B cell (primary cell): ENCODE results near the gene SEMA3B. TPM values are rescaled to one million over a fixed set of nuclear protein-coding genes. Genes with fewer than 3 reads are reported as not detected.

Experiments
- ATAC-seq: fragments of 200-7000 bp; cut with Tn5 transposase; one replicate; pipeline ENCODE4 v1.10.0; 2021; ENCODE audit warnings: low read depth, mild to moderate bottlenecking, moderate number of reproducible peaks, moderate library complexity
- CTCF ChIA-PET: fragments of 350-600 bp; sonication (Branson Sonifier 250); formaldehyde crosslinking; loops from one replicate; lab custom pipeline; 2021; ENCODE audit warnings: antibody characterized with exemption, inconsistent platforms; lab: Charles Lee
- POLR2A ChIA-PET: fragments of 350-600 bp; sonication (Branson Sonifier 250); formaldehyde crosslinking; loops from one replicate; lab custom pipeline; 2021; ENCODE audit warnings: antibody characterized with exemption; lab: Charles Lee
- DNase-seq: peaks from one replicate; pipeline ENCODE4 v3.0.0; 2013
- H2AFZ ChIP-seq: 2 replicates; pipeline ENCODE4 v1.6.1; 2012; ENCODE audit warnings: mild to moderate bottlenecking, low read depth, low read length; ENCODE audit not compliant: insufficient read depth, poor library complexity, severe bottlenecking
- H3K27ac ChIP-seq, 2 donors: 1 replicate in 1 of 2; 2 replicates in 1 of 2; pipeline ENCODE4 v1.5.1; 2012 to 2013; ENCODE audit warnings: low read length in 2 of 2, mild to moderate bottlenecking in 2 of 2, moderate library complexity in 1 of 2
- H3K27me3 ChIP-seq, 4 experiments: fragments of 200-600 bp in 1 of 4; sonication (generic) in 1 of 4; replicated peaks in 1 of 4; 1 replicate in 2 of 4; 2 replicates in 2 of 4; pipeline versions ENCODE4 v1.6.1 to v1.7.0; 2013 to 2016; ENCODE audit warnings: low read length in 3 of 4, mild to moderate bottlenecking in 2 of 4, mixed read lengths in 1 of 4, moderate library complexity in 1 of 4; ENCODE audit not compliant: insufficient read depth in 4 of 4, control insufficient read depth in 3 of 4; ENCODE audit errors: control extremely low read depth in 1 of 4
- H3K36me3 ChIP-seq, 2 experiments: replicated peaks in 1 of 2; 1 replicate in 1 of 2; 2 replicates in 1 of 2; pipeline versions ENCODE4 v1.6.1 to v1.7.1; 2013; ENCODE audit warnings: low read length in 1 of 2; ENCODE audit not compliant: insufficient read depth in 2 of 2, control insufficient read depth in 1 of 2; ENCODE audit errors: control extremely low read depth in 1 of 2, extremely low read depth in 1 of 2
- H3K4me1 ChIP-seq, 2 donors: fragments of 200-600 bp in 1 of 2; sonication (generic) in 1 of 2; 1 replicate in 1 of 2; 2 replicates in 1 of 2; pipeline versions ENCODE4 v1.5.1 to v1.6.1; 2013 to 2017; ENCODE audit warnings: low read length in 2 of 2; ENCODE audit not compliant: control insufficient read depth in 2 of 2, insufficient read depth in 2 of 2
- H3K4me2 ChIP-seq: replicated peaks from 2 replicates; pipeline ENCODE3; 2012; ENCODE audit warnings: mild to moderate bottlenecking, low read depth, low read length; ENCODE audit not compliant: poor library complexity, severe bottlenecking
- H3K4me3 ChIP-seq, 5 experiments: fragments of 200-600 bp in 1 of 5; sonication (generic) in 1 of 5; 1 replicate in 3 of 5; 2 replicates in 2 of 5; pipeline versions ENCODE4 v1.5.1 to v1.7.0; 2011 to 2016; ENCODE audit warnings: low read length in 4 of 5, mild to moderate bottlenecking in 4 of 5, low read depth in 2 of 5, control low read depth in 1 of 5, moderate library complexity in 1 of 5; ENCODE audit not compliant: insufficient read depth in 1 of 5; ENCODE audit errors: control extremely low read depth in 1 of 5, extremely low read depth in 1 of 5
- H3K79me2 ChIP-seq: fragments of 200-600 bp; sonication (generic); one replicate; pipeline ENCODE4 v1.6.0; 2016; ENCODE audit warnings: low read length; ENCODE audit not compliant: control insufficient read depth, insufficient read depth
- H3K9ac ChIP-seq: fragments of 200-600 bp; sonication (generic); 2 replicates; pipeline ENCODE4 v1.6.1; 2017; ENCODE audit warnings: mild to moderate bottlenecking, low read length, moderate library complexity
- H3K9me3 ChIP-seq, 3 donors: one replicate each; pipeline versions ENCODE4 v1.6.1 to v1.7.1; 2013; ENCODE audit warnings: low read length in 2 of 3; ENCODE audit not compliant: control insufficient read depth in 2 of 3, insufficient read depth in 1 of 3; ENCODE audit errors: control extremely low read depth in 1 of 3
- H4K20me1 ChIP-seq: 2 replicates; pipeline ENCODE4 v1.6.0; 2012; ENCODE audit warnings: mild to moderate bottlenecking, low read length; ENCODE audit not compliant: insufficient read depth, control insufficient read depth, poor library complexity, severe bottlenecking
- H3K27ac Mint-ChIP-seq: one replicate; pipeline ENCODE4 v1.8.0; 2021; ENCODE audit warnings: mixed read lengths
- H3K27me3 Mint-ChIP-seq: one replicate; pipeline ENCODE4 v1.8.0; 2021; ENCODE audit warnings: mixed read lengths
- H3K4me1 Mint-ChIP-seq: one replicate; pipeline ENCODE4 v1.8.0; 2021; ENCODE audit warnings: mixed read lengths
- H3K4me3 Mint-ChIP-seq: one replicate; pipeline ENCODE4 v1.8.0; 2021; ENCODE audit warnings: mixed read lengths
- H3K9me3 Mint-ChIP-seq: one replicate; pipeline ENCODE4 v1.8.0; 2022; ENCODE audit warnings: mixed read lengths; ENCODE audit not compliant: insufficient read depth
- CTCF ChIP-seq: fragments of 200-600 bp; IDR thresholded peaks from one replicate; pipeline ENCODE4 v1.8.0; 2022; ENCODE audit warnings: antibody characterized with exemption, mild to moderate bottlenecking
- EZH2 ChIP-seq: IDR thresholded peaks from 2 replicates; pipeline ENCODE4 v1.6.1; 2012; ENCODE audit warnings: borderline replicate concordance, low read depth, mild to moderate bottlenecking, moderate library complexity, low read length; ENCODE audit not compliant: insufficient read depth, poor library complexity, severe bottlenecking
- WGBS: methylation state at CpG from one replicate; pipeline ENCODE4 v1.1.5; 2013; ENCODE audit warnings: missing lambda C conversion rate; ENCODE audit not compliant: insufficient coverage; 5-methylcytosine and 5-hydroxymethylcytosine counted together
- intact Hi-C: fragments of 100-400 bp; cut with micrococcal nuclease; formaldehyde crosslinking; loops from one replicate; pipeline ENCODE4 v1.10.0; 2022
- polyA plus RNA-seq: library from polyadenylated mRNA; depleted of rRNA; stranded (reverse); fragments of >200 nt; gene quantifications from 2 replicates; pipeline ENCODE4 v1.2.3, GENCODE V29; 2012
- total RNA-seq, 2 donors: library from RNA; stranded (reverse); fragments of 120-200 nt in 1 of 2; gene quantifications; 1 replicate in 1 of 2; 2 replicates in 1 of 2; pipeline versions ENCODE4 v1.2.3 to v1.2.4, GENCODE V29; 2013 to 2022

Gene SEMA3B
- total and polyA plus RNA-seq, 2 donors (not counting 1 experiment from before 2014, with no cell fraction given) = 0.34 to 0.52 TPM

GRCh38 chr3:50255251-50255615 lies 13.7 kb upstream of the SEMA3B start:
- Mint-ChIP-seq H3K4me3 (no peak overlapping the region), H3K27me3 (no peaks in the 10 kb centered on the region), H3K27ac (peak overlapping the region; percentile 56), H3K4me1 (peaks cover 30% of the 10 kb centered on the region), H3K9me3 (no peaks in the 10 kb centered on the region)
- Histone ChIP-seq H3K27ac (peak overlapping the region in 1 of 2 donors; percentile 12), H3K9ac (no peak overlapping the region), H3K4me1 (peaks cover 8 to 28% of the 10 kb centered on the region in 2 donors), H3K9me3 (no peaks in the 10 kb centered on the region), H2AFZ (no peak overlapping the region), H3K27me3 (no peaks in the 10 kb centered on the region), H3K79me2 (peaks cover 54% of the 10 kb centered on the region), H3K4me3 (no peak overlapping the region), H4K20me1 (peaks cover 95% of the 10 kb centered on the region), H3K4me2 (no peak overlapping the region), H3K36me3 (peaks cover 0 to 69% of the 10 kb centered on the region in 2 experiments)
- ATAC-seq (no peak), DNase-seq (no peak)
- intact Hi-C loops = no loop called here
- WGBS = 97% methylated on average over 7 of the region's 9 CpGs
- ChIA-PET CTCF (interaction anchor here (6.8 to 27.3 kb wide), 2 partner anchors 8 to 21 kb away, joined by 70 to 596 read pairs; partner anchors contain the start of gene GNAI2), POLR2A (no interaction called here)
- no peak for TF ChIP-seq EZH2
- TF ChIP-seq CTCF = no peak

GRCh38 chr3:50256978-50257890 lies 11.7 kb upstream of the SEMA3B start:
- DNase-seq = peak; percentile 44
- CTCF ChIA-PET = interaction anchor here (1.0 to 27.3 kb wide), 6 partner anchors 8 to 65 kb away, joined by 3 to 596 read pairs (median 4); partner anchors contain the start of genes GNAI2 and HYAL2
- intact Hi-C loops = no loop called here

More at GRCh38 chr3:50256978-50257890, 11.7 kb upstream of the SEMA3B start:
- no peak overlapping the region for H3K4me2 ChIP-seq
- H3K4me1 ChIP-seq = peaks cover 12 to 23% of the 10 kb centered on the region in 2 donors
- peaks cover 75% of the 10 kb centered on the region for H4K20me1 ChIP-seq
- no peak overlapping the region for H3K27ac ChIP-seq
- POLR2A ChIA-PET = no interaction called here
- no peak overlapping the region for H3K4me3 ChIP-seq
- H3K27ac Mint-ChIP-seq = no peak overlapping the region
- no peak overlapping the region for H3K4me3 Mint-ChIP-seq
- no peak for ATAC-seq
- H3K9me3 Mint-ChIP-seq = no peaks in the 10 kb centered on the region
- no peaks in the 10 kb centered on the region for H3K27me3 ChIP-seq
- no peaks in the 10 kb centered on the region for H3K9me3 ChIP-seq
- no peak for TF ChIP-seq EZH2
- TF ChIP-seq CTCF = peak; percentile 41
- H3K27me3 Mint-ChIP-seq = no peaks in the 10 kb centered on the region
- H3K9ac ChIP-seq = no peak overlapping the region
- H3K4me1 Mint-ChIP-seq = peaks cover 20% of the 10 kb centered on the region
- peaks cover 34% of the 10 kb centered on the region for H3K79me2 ChIP-seq
- peaks cover 0 to 57% of the 10 kb centered on the region in 2 experiments for H3K36me3 ChIP-seq
- no peak overlapping the region for H2AFZ ChIP-seq
- WGBS = 99% methylated on average over 17 of the region's 20 CpGs
